IMR-90 (cell line): ENCODE measurements around the gene COL25A1.

Source experiments
- CEBPB ChIP-seq: IDR thresholded peaks from 2 replicates; pipeline ENCODE4 v1.6.1; 2012; ENCODE audit warnings: low read depth, low read length, improper control_type of control experiment
- MAFK ChIP-seq: IDR thresholded peaks from 2 replicates; pipeline ENCODE4 v1.6.1; 2012; ENCODE audit warnings: low read depth, low read length, improper control_type of control experiment
- MAZ ChIP-seq: IDR thresholded peaks from 2 replicates; pipeline ENCODE4 v1.6.1; 2012; ENCODE audit warnings: low read depth, mild to moderate bottlenecking, low read length, improper control_type of control experiment, moderate library complexity, borderline replicate concordance
- MXI1 ChIP-seq: IDR thresholded peaks from 2 replicates; pipeline ENCODE4 v1.6.1; 2012; ENCODE audit warnings: low read depth, mild to moderate bottlenecking, low read length, moderate library complexity, borderline replicate concordance
- NFE2L2 ChIP-seq: fragments of 150-350 bp; IDR thresholded peaks from 2 replicates; pipeline ENCODE4 v1.6.1; 2016; ENCODE audit warnings: low read depth, mild to moderate bottlenecking, low read length
- POLR2A ChIP-seq: IDR thresholded peaks from 2 replicates; pipeline ENCODE4 v1.6.1; 2012; ENCODE audit warnings: mild to moderate bottlenecking, low read depth, low read length
- RAD21 ChIP-seq: IDR thresholded peaks from 2 replicates; pipeline ENCODE4 v1.6.1; 2012; ENCODE audit warnings: low read length, improper control_type of control experiment
- RCOR1 ChIP-seq: IDR thresholded peaks from 2 replicates; pipeline ENCODE4 v1.6.1; 2012; ENCODE audit warnings: mild to moderate bottlenecking, low read length, improper control_type of control experiment; ENCODE audit not compliant: insufficient replicate concordance
- RFX5 ChIP-seq: IDR thresholded peaks from 2 replicates; pipeline ENCODE4 v1.8.0; 2012; ENCODE audit warnings: low read depth, mild to moderate bottlenecking, low read length, moderate library complexity
- SMC3 ChIP-seq: fragments of 150-350 bp; IDR thresholded peaks from 2 replicates; pipeline ENCODE4 v1.6.1; 2016; ENCODE audit warnings: low read depth, mild to moderate bottlenecking, antibody characterized with exemption, low read length, moderate library complexity
- TF ChIP-seq, protein P1 (sequence below): conservative IDR thresholded peaks from 2 replicates; pipeline ENCODE4 v1.5.1; 2012; ENCODE audit warnings: mild to moderate bottlenecking, low read depth, low read length, improper control_type of control experiment
- TF ChIP-seq, protein P2 (sequence below): fragments of 150-350 bp; IDR thresholded peaks from 2 replicates; pipeline ENCODE4 v1.6.1; 2017; ENCODE audit warnings: mild to moderate bottlenecking, antibody characterized with exemption, low read length, low read depth
- TF ChIP-seq, protein P3 (sequence below): fragments of 150-350 bp; IDR thresholded peaks from 2 replicates; pipeline ENCODE4 v1.6.1; 2016; ENCODE audit warnings: low read depth, mild to moderate bottlenecking, low read length, moderate library complexity, borderline replicate concordance

DNA sequence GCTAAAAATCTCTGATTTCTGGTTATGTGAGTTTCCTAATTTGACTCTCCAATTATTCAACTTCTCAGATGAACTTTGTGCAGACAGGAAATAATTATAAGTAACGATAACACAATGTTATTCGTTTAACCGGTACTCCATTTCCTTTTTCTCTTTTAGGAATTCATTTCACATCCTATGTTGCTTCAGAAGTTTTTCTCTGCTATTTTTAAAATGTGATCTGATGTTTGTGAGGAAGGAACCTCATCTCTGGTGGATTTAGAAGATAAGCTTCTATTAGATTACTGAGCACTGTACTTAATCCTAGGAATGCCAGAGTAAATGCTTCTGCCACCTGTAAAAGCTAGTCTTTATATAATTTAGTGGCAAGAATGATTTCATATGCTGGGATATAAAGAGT lies 423.7 kb downstream of the COL25A1 start:
- TF ChIP-seq, protein P1, sequence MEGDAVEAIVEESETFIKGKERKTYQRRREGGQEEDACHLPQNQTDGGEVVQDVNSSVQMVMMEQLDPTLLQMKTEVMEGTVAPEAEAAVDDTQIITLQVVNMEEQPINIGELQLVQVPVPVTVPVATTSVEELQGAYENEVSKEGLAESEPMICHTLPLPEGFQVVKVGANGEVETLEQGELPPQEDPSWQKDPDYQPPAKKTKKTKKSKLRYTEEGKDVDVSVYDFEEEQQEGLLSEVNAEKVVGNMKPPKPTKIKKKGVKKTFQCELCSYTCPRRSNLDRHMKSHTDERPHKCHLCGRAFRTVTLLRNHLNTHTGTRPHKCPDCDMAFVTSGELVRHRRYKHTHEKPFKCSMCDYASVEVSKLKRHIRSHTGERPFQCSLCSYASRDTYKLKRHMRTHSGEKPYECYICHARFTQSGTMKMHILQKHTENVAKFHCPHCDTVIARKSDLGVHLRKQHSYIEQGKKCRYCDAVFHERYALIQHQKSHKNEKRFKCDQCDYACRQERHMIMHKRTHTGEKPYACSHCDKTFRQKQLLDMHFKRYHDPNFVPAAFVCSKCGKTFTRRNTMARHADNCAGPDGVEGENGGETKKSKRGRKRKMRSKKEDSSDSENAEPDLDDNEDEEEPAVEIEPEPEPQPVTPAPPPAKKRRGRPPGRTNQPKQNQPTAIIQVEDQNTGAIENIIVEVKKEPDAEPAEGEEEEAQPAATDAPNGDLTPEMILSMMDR, result no peak
- no peak for TF ChIP-seq POLR2A
- TF ChIP-seq, protein P2, sequence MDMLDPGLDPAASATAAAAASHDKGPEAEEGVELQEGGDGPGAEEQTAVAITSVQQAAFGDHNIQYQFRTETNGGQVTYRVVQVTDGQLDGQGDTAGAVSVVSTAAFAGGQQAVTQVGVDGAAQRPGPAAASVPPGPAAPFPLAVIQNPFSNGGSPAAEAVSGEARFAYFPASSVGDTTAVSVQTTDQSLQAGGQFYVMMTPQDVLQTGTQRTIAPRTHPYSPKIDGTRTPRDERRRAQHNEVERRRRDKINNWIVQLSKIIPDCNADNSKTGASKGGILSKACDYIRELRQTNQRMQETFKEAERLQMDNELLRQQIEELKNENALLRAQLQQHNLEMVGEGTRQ, result no peak
- no peak for TF ChIP-seq RCOR1
- no peak for TF ChIP-seq CEBPB
- TF ChIP-seq MAZ, result no peak
- TF ChIP-seq MAFK, result no peak
- TF ChIP-seq RAD21, result no peak
- no peak for TF ChIP-seq SMC3
- TF ChIP-seq RFX5, result no peak
- TF ChIP-seq, protein P3, sequence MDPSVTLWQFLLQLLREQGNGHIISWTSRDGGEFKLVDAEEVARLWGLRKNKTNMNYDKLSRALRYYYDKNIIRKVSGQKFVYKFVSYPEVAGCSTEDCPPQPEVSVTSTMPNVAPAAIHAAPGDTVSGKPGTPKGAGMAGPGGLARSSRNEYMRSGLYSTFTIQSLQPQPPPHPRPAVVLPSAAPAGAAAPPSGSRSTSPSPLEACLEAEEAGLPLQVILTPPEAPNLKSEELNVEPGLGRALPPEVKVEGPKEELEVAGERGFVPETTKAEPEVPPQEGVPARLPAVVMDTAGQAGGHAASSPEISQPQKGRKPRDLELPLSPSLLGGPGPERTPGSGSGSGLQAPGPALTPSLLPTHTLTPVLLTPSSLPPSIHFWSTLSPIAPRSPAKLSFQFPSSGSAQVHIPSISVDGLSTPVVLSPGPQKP, result no peak
- TF ChIP-seq MXI1, result no peak
- TF ChIP-seq NFE2L2, result no peak
